Breast epithelium (tissue), 4 donors: ENCODE results near the gene OMA1. TPM values are rescaled to one million over a fixed set of nuclear protein-coding genes. Genes with fewer than 3 reads are reported as not detected.

Experiments
- DNase-seq, 2 donors: peaks; one replicate each; pipeline ENCODE4 v3.0.0-alpha.2; 2019; ENCODE audit warnings: low spot score in 2 of 2
- H3K27ac ChIP-seq, 2 donors: fragments of 200-600 bp; sonication (generic) in 1 of 2; one replicate each; pipeline ENCODE4 v1.5.1; 2016 to 2019; ENCODE audit warnings: mild to moderate bottlenecking in 1 of 2
- H3K27me3 ChIP-seq, 2 donors: fragments of 200-600 bp; sonication (generic) in 1 of 2; one replicate each; pipeline versions ENCODE4 v1.5.1 to v1.6.0; 2017 to 2019; ENCODE audit warnings: control low read depth in 1 of 2, mild to moderate bottlenecking in 1 of 2
- H3K36me3 ChIP-seq: fragments of 200-600 bp; one replicate; pipeline ENCODE4 v1.5.1; 2019
- H3K4me1 ChIP-seq, 2 donors: fragments of 200-600 bp; sonication (generic); one replicate each; pipeline ENCODE4 v1.5.1; 2016 to 2019; ENCODE audit warnings: control low read depth in 1 of 2
- H3K4me3 ChIP-seq, 3 donors: fragments of 200-600 bp; sonication (generic); 1 replicate in 2 of 3; 2 replicates in 1 of 3; pipeline ENCODE4 v1.5.1; 2016 to 2019; ENCODE audit warnings: mild to moderate bottlenecking in 3 of 3, moderate library complexity in 2 of 3
- H3K9me3 ChIP-seq, 2 donors: fragments of 200-600 bp; sonication (generic) in 1 of 2; one replicate each; pipeline ENCODE4 v1.5.1; 2016 to 2019; ENCODE audit warnings: control low read depth in 1 of 2
- POLR2A ChIP-seq: fragments of 450-650 bp; IDR thresholded peaks from one replicate; pipeline ENCODE4 v1.6.1; 2016; ENCODE audit warnings: antibody characterized with exemption, mild to moderate bottlenecking, moderate library complexity
- POLR2AphosphoS5 ChIP-seq, 3 donors: sonication (generic); formaldehyde crosslinking; IDR thresholded peaks; one replicate each; pipeline ENCODE4 v1.6.1; 2017; ENCODE audit warnings: antibody characterized with exemption in 3 of 3
- intact Hi-C: fragments of 100-400 bp; cut with DNase I; formaldehyde crosslinking; loops from one replicate; pipeline ENCODE4 v1.15.1; 2023; ENCODE audit warnings: low total_unique reads
- total RNA-seq, 3 donors: library from RNA; depleted of rRNA; stranded (reverse); fragments of >200 nt; gene quantifications; one replicate each; pipeline ENCODE4 v1.1.0, GENCODE V29; 2016
- TF ChIP-seq, protein P1 (sequence below), 3 donors: fragments of 450-650 bp; IDR thresholded peaks; one replicate each; pipeline ENCODE4 v1.5.1; 2016 to 2017; ENCODE audit warnings: antibody characterized with exemption in 3 of 3, mild to moderate bottlenecking in 3 of 3, moderate library complexity in 3 of 3

Gene OMA1
- total RNA-seq, result 10 to 100 TPM; 26.4 to 79.8 (median 48.2) TPM

GRCh38 chr1:58546520-58547308 lies at the start of gene OMA1:
OMA1 (minus strand) TSS chr1:58546726; CDS start chr1:58539294, 7,432 bp downstream.
- Histone ChIP-seq H3K9me3 (no peaks in the 10 kb centered on the region), H3K27me3 (no peaks in the 10 kb centered on the region), H3K4me1 (no peaks in the 10 kb centered on the region), H3K27ac (peak within 1 kb of the TSS; percentile 100), H3K4me3 (peak within 1 kb of the TSS; percentile 72 to 86 (median 82)), H3K36me3 (no peaks in the 10 kb centered on the region)
- intact Hi-C loops, result no loop called here
- DNase-seq, result peak; percentile 95 to 96
- TF ChIP-seq, protein P1, sequence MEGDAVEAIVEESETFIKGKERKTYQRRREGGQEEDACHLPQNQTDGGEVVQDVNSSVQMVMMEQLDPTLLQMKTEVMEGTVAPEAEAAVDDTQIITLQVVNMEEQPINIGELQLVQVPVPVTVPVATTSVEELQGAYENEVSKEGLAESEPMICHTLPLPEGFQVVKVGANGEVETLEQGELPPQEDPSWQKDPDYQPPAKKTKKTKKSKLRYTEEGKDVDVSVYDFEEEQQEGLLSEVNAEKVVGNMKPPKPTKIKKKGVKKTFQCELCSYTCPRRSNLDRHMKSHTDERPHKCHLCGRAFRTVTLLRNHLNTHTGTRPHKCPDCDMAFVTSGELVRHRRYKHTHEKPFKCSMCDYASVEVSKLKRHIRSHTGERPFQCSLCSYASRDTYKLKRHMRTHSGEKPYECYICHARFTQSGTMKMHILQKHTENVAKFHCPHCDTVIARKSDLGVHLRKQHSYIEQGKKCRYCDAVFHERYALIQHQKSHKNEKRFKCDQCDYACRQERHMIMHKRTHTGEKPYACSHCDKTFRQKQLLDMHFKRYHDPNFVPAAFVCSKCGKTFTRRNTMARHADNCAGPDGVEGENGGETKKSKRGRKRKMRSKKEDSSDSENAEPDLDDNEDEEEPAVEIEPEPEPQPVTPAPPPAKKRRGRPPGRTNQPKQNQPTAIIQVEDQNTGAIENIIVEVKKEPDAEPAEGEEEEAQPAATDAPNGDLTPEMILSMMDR (IDR thresholded peaks at IDR 0.05), result peak; percentile 93 to 99 (median 98)
- peak; percentile 76 for TF ChIP-seq POLR2A
- TF ChIP-seq POLR2AphosphoS5 (IDR thresholded peaks at IDR 0.05), result peak; percentile 74 to 96 (median 91)

DNA sequence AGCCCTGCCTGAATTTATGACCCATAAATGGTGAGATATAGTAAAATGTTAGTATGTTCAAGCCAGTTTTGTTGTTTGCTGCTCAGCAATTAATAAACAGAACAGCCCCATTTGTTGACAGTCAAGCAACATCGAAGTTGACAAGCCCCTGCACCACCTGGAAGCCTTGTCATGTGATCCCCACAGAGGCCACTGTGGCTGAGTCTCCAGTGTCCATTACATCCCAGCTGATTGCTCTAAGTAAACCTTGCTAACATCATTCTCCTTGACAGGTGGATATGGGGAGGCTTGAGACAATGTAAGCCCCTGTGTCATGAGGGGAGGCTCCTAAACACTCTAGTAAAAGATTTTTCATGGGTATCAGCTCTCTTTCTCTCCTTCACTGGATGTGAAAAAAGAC lies 48.0 kb upstream of the OMA1 start:
- Histone ChIP-seq H3K27ac (no peak overlapping the region), H3K4me3 (no peak overlapping the region), H3K9me3 (no peaks in the 10 kb centered on the region), H3K36me3 (no peaks in the 10 kb centered on the region), H3K27me3 (no peaks in the 10 kb centered on the region), H3K4me1 (peaks cover 0 to 11% of the 10 kb centered on the region in 2 donors)
- DNase-seq, result no peak
- TF ChIP-seq POLR2A (no peak), POLR2AphosphoS5 (IDR thresholded peaks at IDR 0.05) (no peak)
- TF ChIP-seq, protein P1 (IDR thresholded peaks at IDR 0.05), result no peak
- intact Hi-C loops, result no loop called here

GRCh38 chr1:58592522-58593134 lies 46.1 kb upstream of the OMA1 start:
- H3K4me3 ChIP-seq, result no peak overlapping the region

GRCh38 chr1:58591806-58592205 lies 45.3 kb upstream of the OMA1 start:
- Histone ChIP-seq H3K27me3 (no peaks in the 10 kb centered on the region), H3K4me3 (no peak overlapping the region), H3K9me3 (no peaks in the 10 kb centered on the region), H3K27ac (peak overlapping the region; percentile 79 to 81), H3K36me3 (no peaks in the 10 kb centered on the region), H3K4me1 (peaks cover 0 to 11% of the 10 kb centered on the region in 2 donors)
- TF ChIP-seq, protein P1 (IDR thresholded peaks at IDR 0.05), result no peak
- no peak for TF ChIP-seq POLR2AphosphoS5 (IDR thresholded peaks at IDR 0.05)
- no peak for TF ChIP-seq POLR2A
- intact Hi-C loops, result no loop called here
- no peak for DNase-seq

More at GRCh38 chr1:58592522-58593134, 46.1 kb upstream of the OMA1 start:
- intact Hi-C loops, result no loop called here
- H3K9me3 ChIP-seq, result no peaks in the 10 kb centered on the region
- H3K27me3 ChIP-seq, result no peaks in the 10 kb centered on the region
- peaks cover 0 to 11% of the 10 kb centered on the region in 2 donors for H3K4me1 ChIP-seq
- peak overlapping the region; percentile 79 to 81 for H3K27ac ChIP-seq
- peak in 1 of 2 donors; percentile 81 for DNase-seq
- TF ChIP-seq POLR2AphosphoS5 (IDR thresholded peaks at IDR 0.05) (peak in 2 of 3 donors; percentile 38 to 39), POLR2A (no peak)
- TF ChIP-seq, protein P1 (IDR thresholded peaks at IDR 0.05), result no peak
- H3K36me3 ChIP-seq, result no peaks in the 10 kb centered on the region

DNA sequence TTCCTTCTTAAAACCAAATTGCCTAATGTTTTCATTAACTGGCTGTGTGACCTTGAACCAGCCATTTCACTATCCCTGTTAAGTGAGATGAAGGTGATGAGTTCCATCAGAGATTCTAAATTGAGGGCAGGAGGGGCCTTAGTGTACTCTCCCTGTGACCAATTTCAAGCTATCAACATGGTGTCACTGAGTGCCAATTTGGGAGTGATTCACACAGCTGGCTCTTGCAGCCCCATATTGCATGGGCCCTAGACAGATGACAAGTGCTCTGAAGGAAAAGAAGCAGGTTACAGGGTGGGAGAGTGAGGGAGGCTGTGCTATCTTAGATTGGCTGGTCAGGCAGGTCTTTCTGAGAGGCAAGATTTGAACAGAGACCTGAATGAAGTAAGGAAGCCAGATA lies 43.5 kb upstream of the OMA1 start:
- no peak for TF ChIP-seq POLR2AphosphoS5 (IDR thresholded peaks at IDR 0.05)
- no peak for TF ChIP-seq POLR2A
- TF ChIP-seq, protein P1 (IDR thresholded peaks at IDR 0.05), result no peak
- no peaks in the 10 kb centered on the region for H3K36me3 ChIP-seq

More for the DNA sequence above, 43.5 kb upstream of the OMA1 start:
- intact Hi-C loops, result no loop called here
- no peak for DNase-seq
- Histone ChIP-seq H3K9me3 (no peaks in the 10 kb centered on the region), H3K4me1 (peaks cover 0 to 11% of the 10 kb centered on the region in 2 donors), H3K4me3 (no peak overlapping the region), H3K27ac (no peak overlapping the region), H3K27me3 (no peaks in the 10 kb centered on the region)
